HG02610 (cell line): ENCODE results near the gene NCKAP5.

Experiments used
- ATAC-seq: cut with Tn5 transposase; IDR thresholded peaks from one replicate; pipeline ENCODE4 v1.9.1; 2021; ENCODE audit warnings: mild to moderate bottlenecking, moderate library complexity; ENCODE audit not compliant: unreplicated experiment

NCKAP5 gene

DNA sequence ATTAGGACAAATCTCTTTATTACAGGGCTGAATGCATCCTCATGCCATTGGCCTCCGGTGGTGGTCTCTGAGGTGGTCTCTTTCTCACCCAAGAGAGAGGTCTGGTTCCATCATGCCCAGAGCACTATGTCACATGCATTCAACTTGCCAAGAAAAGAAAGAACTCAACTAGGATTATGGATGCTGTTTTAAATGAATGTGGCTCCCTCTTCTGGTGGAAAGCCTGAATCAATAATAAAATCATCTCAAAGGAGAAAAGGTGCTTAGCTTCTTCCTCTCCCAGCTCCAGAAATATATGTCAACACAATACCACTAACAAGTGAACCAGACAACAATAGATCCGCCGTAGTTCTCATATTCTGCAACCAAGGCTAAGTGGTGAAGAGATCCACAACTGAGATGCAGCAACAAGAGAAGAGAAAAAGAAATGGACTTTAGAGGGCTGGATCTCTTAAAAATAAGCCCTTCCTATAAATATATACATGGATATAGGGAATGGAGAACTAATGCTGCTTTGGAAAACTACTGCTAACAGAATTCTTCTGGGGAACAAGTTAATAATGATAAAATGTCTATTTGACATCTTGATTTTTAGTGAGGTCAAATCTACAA is 396.8 kb downstream of the NCKAP5 start:
- no peak for ATAC-seq

DNA sequence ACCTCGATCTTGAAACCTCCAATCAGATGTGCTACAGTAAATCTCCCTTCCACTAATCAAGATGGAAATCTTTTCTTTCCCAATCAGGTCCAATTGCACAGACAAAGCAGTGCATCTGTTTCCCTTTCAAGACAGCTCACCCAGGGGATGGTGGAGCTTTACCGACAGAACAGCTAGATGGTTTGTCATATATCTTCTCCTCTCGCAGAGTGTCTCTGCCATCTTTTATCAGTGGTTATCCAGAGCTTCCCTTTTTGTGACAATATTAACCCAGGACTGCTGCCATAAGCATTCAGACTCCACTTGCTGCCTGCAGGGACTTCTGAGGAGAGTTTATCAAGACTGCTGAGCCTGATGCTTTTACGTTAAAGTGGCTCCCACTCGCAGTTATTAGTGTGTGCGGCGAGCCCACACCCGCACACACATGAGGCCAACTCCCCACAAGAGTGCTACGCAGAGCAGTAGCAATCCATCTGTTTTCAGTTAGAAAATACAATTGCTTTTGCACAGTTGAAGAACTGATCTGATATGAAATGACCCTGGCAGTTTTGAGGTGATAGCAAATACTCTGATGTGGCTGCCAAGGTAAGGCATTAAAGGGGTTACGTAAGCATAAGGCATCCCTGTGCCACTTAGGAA is 398.9 kb downstream of the NCKAP5 start:
- ATAC-seq = no peak

DNA sequence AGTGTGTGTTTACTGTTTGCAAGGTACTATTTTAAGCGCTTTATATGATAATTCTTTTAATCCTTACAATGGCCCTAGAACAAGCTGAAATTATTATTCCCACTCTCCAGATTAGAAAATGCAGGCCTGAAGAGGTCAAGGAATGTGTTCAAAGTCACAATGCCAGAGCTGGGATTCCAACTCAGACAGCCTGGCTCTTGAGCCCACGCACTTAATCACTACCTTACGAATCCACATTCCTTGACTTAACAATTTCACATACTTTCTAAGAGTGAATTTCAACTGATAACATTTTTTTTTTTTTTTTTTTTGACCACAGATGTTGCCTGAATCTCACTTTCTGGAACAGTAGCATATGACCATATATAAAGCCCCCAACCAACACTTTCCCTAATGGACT is 400.3 kb downstream of the NCKAP5 start:
- no peak for ATAC-seq

DNA sequence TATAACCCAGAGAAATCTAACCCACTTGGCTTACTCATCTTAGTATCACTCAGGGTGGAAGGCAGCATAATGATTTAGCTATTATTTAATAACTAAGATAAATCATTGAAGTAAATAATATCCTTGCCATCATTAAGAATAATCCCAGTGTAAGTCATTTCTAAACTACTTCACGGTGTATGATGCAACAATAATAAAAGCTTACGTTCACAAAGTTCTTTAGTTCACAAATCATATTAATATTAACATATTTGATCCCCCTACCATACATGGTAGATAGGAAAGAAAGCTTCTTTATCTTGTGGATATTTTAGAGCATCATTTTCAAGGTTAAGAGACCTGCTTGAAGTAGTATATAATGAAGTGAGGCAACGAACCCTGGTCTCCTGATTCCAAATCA is 401.0 kb downstream of the NCKAP5 start:
- ATAC-seq = no peak

DNA sequence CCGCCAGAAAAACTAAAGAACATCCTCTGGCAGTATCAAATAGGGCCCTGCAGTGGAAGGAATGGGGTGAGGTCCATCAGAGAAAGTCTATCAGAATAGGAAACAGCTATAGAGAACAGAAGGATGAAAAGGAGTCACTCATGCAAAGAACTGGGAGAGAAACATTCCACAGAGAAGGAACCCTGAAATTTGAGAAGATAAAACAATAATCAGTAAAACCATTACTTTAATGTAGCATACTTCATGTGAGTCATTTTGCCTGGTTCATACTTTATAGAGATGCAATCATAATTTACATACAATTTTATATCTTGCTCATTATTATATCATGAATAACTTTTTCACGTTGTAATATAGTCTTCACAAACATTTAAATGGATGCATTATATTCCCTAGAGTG is 402.2 kb downstream of the NCKAP5 start:
- no peak for ATAC-seq

DNA sequence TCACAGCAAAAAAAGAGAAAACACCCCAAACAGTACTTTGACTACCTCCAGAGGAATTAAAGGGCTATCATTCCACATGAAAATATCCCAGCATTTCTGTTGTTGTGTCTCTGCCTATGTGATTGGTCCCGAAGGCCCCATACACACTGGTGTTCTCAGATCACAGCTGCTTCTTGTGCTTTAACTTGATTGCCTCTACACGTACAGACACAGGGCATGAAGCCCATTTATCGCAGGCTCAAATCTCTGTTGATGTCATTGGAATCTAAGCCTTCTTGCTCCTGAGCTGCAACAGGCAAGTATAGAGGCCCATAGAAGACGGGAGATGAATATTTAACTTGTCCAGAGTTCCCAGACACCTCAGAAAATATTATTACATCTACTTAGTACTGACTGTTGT is 405.2 kb downstream of the NCKAP5 start:
- no peak for ATAC-seq

DNA sequence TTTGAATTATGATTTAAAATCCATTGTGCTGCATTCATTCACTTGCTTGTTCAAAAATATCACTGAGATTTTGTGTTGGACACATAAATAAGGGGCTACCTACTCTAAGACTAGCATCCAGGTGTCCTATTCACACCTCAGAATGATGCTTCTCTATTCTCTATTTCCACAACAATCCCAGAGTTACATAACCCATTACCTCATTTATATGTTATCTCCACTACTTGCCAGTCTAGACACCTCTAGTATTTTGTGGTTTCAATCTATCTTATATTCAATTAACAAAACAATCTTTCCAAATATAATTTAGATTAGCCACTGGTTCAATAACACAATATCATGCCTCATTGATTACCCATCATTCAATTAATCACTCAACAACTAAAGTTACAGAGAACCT is 409.8 kb downstream of the NCKAP5 start:
- ATAC-seq = no peak

DNA sequence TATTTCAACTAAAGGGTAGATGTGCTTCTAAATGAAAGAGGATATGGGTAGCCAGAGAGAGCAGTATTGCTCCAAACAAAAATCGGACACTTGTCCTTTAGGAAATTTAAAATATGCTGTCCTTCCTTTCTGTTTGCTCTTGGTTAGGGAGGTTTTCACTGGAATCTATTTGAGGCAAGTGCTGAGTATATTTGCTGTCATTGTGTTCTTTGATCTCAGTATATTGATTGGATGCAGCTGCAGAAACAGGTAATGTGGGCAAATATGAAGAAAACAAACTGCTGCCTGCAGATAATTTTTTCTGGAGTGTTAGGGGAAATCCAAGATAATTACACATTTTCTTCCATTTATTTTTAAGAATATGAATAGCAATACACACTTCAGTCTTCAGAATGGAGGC is 410.2 kb downstream of the NCKAP5 start:
- no peak for ATAC-seq

DNA sequence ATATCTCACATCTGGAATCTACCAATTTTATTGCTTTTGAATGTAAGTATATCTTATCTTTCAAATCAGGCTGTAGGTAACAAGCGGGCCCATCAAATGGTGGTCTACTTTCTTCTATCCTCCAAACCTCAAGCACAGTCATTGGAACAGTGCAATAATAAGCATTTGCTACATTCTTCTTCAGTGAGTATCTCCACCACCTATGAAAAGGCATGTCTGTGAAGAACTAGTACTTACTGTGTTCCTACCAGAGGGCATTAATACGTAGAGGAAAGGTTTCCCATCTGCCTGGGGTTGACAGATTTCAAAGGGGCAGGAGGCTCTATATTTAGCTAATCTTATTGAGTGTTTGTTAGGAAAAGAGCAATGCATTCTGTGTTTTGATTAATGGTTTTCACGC is 411.1 kb downstream of the NCKAP5 start:
- ATAC-seq = no peak

DNA sequence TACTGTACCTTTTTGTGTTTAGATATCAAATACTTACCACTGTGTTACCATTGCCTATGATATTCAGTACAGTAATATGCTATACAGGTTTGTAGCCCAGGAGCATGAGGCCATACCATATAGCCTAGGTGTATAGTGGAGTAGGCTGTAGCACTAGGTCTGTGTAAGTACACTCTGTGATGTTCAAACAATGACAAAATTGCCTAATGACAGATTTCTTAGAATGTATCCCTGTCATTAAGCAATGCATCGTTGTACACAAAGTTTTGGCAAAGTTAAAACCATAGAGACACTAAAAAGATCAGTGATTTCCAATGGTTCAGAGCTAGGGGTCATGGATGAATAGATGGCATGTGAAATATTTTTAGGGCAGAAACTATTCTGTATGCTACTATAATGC is 415.5 kb downstream of the NCKAP5 start:
- ATAC-seq = no peak

DNA sequence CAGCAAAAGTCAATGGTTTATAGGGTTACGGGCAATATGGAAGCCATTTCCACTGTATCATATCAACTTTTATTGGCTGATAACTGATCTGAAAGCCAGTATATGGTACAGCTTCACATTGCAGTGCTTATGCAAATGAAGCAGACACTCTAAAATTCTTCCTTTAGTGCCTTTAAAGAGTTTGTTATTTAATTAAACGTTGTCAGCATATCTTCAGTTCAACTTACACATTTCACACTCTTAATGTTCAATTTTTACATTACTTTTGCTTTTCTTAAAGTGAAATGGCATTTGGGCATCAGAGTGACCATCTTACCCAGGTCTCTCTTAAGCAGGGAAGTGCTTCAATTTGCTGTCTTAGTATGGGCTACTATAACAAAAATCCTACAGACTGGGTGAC is 420.1 kb downstream of the NCKAP5 start:
- no peak for ATAC-seq

DNA sequence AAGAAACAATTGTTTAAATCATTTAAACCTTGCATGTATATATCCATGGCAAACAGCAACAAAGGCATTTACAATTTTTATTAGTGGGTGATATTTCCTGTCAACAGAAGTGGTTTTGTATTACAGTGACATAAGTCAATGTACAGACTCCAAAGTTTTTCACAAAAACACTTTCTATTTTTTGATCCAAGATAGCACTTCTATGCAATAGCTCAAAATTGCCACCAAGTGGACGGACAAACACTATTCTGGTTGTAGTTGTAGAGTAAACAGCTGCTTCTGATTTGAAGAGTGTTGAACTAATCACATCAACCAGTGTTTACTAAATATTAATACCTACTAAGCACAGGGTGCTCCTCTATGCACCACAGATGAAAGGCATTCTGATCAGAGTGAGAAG is 421.4 kb downstream of the NCKAP5 start:
- ATAC-seq = no peak

DNA sequence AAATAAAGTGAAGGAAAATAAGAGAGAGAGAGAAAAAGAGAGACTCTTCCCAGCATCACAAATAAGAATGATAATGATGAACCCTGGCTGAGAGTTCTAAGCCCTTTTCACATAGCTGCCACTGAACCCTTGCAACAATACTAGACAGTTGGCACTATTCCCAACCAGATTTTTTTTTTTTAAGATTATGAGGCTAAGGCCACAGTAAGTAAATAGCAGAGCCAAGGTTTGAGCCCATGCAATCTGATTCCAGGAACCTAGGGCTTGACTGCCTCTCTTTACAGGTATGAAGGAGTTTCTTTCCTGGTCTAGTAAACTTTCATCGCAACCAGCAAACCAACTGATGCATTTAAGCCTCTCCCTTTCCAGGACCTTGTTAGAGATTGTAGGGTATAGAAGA is 424.6 kb downstream of the NCKAP5 start:
- no peak for ATAC-seq

DNA sequence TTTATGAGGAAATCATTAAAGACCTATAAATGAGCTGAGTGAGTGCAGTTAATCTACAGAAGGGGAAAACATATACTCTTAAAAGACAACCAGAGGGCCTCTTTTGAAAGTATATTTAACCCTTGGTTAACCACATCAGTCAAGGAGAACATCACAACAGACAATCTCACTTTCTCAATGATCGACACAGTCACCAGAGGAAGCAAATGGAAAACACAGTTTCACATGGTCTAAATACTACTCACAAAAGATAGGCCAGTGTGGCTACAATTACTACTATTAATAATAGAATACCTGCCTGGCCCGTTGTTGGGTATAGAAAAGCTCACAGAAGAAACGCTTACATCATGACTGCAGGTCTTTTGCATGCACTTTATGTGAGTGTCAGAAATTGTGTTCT is 426.2 kb downstream of the NCKAP5 start:
- ATAC-seq = no peak

DNA sequence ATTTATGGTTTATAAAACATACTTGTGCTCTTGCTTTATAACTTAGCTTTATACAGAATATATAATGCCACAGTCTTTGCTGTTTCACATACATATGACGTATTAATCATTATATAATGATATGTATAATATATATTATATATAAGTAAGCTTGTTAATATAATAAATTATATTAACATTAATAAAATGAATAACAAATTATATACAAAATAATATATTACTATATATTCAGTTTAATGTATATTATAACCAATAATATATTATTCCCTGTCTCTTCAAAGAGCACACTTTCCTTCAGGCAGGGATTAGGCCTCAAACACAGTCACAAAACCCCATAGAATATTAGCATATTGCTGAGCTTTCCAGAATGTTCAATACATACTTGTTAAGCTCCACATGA is 427.6 kb downstream of the NCKAP5 start:
- ATAC-seq = no peak

DNA sequence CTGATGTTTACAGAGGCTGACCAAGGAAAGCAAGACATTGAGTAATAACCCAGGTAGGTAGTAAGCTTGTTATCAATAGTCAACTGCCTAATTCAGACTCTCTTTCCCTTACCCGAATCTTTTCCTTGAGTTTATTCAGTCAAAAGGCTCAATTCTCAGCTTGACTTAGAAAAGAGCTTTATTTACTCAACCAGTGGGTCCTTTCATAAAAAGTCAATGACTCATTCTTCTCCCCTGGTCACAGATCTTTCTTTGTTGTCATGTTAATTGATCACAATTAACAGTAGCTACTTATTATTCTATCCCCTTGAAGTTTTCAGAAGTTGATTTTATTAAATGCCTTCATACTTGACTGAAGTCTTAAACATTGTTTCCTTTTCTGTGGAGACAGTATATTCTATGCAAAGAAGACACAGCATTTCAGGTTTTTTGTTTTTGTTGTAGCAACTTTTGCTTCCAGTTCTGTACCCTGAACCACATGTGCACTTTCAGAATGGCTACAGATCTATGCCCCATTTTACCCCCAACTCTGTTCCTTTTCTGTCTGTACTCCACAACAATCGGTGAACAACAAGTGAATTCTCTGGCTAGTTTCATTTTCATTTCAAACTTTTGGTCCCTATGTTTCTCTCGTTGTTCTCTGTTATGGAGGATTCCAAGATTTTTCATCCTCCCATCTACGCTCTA is 428.3 kb downstream of the NCKAP5 start:
- no peak for ATAC-seq

DNA sequence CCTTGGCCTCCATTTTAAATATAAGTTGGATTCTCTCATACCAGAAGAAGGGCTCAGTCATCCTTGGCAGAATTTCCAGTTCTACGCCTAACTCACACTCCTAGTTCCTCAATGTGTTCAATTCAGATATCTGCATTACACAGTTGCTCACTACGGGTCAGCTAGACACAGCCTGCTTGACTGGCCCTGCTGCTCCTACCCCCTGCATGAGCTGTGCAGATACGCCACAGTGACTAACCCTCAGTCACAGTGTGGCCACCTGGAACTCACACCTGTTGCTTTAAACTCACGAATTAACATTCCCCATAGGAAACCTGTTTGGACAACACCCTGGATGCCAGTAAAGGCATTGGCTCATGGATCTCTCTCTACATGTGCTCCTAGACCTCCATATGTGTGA is 429.6 kb downstream of the NCKAP5 start:
- no peak for ATAC-seq

DNA sequence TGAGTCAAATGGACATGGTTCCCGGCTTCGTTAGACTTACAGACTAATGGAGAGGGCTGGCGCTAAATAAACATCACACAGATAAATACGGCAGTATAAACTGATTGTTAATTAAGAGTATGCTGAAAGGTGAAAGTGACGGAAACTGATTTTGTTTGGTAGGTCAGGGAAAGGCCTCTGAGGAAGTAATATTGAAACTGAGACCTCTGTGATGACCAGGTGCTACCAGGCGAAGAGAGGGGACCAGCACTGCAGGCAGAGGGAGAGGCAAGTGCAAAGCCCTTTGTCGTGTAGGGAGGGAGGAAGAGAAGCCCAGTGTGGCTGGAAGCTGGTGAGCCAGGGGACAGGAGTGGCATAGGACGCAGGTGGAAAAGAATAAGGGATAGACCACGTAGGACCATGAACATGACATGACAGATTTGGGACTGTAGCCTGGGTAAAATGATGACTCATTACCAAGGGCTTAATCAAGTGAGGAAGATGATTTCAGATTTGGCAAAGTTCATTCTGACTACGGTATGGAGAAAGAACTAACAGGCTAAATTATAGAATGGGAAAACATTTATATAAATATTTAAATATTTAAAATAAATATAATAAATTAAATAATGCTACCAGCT is 433.1 kb downstream of the NCKAP5 start:
- no peak for ATAC-seq

DNA sequence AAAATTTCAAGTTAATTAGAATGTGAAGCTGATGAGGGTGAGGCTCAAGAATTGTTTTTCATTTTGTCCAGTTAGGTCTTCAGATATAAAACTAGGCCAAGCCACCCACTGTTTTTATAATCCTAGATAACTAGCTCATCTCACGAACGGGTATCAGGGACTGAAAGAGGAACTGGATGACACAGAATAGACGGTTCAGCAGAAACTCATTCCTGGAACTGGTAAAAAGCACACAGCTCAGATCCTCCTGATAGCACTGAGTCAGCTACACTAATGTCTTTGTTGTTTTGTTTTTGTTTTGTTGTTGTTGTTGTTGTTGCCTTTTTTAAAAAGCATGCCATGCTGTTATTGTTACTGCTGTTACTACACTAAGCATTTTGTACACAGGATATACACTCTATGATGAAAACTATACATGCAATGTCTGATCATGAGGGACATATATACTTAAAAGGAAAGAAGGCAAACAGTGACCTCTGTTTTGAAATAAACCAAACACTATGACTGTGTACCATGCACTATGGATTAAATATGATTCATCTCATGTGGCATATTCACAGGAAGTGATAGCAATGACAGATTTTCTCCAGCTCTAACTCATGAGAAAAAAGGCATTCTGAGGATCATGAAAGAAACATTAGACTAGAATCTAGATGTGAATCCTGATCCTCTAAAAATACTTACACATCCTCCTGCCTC is 437.6 kb downstream of the NCKAP5 start:
- ATAC-seq = no peak

DNA sequence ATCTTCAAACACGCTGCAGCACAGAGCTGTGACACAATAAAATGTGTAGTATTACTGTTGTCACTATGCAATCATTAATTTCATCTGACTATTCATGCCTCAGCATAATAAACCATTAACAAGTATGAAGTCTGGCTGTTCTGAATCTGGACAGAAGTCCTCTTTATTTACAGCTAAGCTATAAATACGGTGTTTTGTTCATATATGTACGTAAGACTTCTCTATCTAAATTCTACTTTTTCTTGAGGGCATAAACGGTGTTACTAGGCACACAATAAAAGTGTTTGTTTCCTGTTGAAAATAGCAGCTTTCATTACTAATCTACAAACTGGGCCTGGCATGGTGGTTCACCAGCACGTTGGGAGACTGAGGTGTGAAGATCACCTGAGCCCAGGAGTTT is 443.8 kb downstream of the NCKAP5 start:
- no peak for ATAC-seq

DNA sequence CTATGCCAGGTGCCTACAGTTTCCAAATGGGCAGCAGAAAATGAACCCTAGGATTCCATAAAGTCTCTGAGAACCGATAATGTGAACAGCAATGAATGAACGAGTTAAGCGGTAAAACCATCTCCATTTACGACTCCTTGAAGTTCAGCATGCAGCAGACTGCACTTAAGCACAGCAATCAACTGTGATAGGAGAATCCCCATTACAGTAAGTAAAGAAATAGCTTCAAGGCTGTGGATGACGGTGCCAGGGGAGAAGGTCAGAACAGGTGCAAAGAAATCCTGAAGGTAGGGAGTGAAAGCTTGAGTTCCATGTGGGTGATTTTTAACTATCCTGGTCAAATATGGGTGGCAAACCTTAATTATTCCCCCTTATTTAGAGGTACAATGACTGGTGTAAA is 444.4 kb downstream of the NCKAP5 start:
- no peak for ATAC-seq

DNA sequence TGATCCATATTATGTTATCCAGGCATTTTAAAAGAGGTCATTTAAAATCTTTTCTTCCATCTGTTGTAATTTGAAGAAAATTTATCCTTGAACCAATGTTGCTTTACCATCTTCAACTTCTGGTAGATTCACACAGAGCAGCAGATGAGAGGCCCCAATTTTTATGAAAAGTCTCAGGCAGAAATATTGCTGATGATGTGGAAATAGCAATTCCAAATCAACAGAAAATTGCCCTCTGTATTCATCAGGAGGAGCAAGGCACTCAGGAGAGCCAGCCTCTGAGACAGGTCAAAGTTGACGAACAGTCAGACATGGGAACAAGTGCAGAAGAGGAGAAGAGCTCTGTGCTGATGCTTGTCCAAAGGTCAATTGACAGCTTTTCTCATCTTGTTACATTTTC is 444.9 kb downstream of the NCKAP5 start:
- no peak for ATAC-seq
